Amniotic stem cell (primary cell): ENCODE results near the gene SCRN1.
A peak's percentile ranks its signal among the peaks of the same experiment; 100 is the strongest.

Source experiments
- DNase-seq: peaks from one replicate; lab custom pipeline; 2025; lab: John Stamatoyannopoulos, UW

SCRN1 gene, protein sequence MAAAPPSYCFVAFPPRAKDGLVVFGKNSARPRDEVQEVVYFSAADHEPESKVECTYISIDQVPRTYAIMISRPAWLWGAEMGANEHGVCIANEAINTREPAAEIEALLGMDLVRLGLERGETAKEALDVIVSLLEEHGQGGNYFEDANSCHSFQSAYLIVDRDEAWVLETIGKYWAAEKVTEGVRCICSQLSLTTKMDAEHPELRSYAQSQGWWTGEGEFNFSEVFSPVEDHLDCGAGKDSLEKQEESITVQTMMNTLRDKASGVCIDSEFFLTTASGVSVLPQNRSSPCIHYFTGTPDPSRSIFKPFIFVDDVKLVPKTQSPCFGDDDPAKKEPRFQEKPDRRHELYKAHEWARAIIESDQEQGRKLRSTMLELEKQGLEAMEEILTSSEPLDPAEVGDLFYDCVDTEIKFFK

GRCh38 chr7:29989257-29989995 lies at the start of gene SCRN1:
TSS of gene SCRN1 (minus strand) at chr7:29989801. CDS start at chr7:29969067, 20,734 bp downstream.
- no peak for DNase-seq

GRCh38 chr7:30038196-30038980 lies 48.8 kb upstream of the SCRN1 start:
- no peak for DNase-seq

DNA sequence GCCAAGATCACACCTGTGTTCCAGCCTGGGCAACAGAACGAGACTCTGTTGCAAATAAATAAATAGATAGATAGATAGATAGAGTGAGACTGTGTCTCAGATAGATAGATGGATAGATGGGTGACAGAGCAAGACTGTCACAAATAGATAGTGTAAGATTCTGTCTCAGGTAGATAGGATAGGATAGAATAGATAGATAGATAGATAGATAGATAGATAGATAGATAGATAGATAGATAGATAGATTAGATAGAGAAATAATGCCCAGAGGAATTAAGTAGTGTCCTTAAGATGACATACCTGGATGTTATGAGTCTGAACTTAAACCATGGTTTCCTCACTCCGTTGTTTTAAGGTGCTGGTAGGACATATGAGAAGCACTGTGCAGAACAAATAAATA lies 46.6 kb upstream of the SCRN1 start:
- no peak for DNase-seq

DNA sequence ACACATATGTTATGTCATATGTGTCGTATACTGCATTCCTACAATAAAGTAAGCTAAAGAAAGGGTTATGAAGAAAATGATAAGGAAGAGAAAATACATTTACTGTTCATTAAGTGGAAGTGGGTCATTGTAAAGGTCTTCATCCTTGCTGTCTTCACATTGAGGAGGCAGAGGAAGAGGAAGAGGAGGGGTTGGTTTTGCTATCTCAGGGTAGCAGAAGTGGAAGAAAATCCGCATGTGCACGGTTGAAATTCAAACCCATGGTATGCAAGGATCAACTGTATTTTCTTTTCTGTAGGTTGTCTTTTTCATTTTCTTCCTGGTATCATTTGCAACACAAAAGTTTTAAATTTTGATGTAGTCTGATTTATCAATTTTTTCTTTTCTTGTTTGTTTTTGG lies 44.9 kb upstream of the SCRN1 start:
- DNase-seq, result no peak

DNA sequence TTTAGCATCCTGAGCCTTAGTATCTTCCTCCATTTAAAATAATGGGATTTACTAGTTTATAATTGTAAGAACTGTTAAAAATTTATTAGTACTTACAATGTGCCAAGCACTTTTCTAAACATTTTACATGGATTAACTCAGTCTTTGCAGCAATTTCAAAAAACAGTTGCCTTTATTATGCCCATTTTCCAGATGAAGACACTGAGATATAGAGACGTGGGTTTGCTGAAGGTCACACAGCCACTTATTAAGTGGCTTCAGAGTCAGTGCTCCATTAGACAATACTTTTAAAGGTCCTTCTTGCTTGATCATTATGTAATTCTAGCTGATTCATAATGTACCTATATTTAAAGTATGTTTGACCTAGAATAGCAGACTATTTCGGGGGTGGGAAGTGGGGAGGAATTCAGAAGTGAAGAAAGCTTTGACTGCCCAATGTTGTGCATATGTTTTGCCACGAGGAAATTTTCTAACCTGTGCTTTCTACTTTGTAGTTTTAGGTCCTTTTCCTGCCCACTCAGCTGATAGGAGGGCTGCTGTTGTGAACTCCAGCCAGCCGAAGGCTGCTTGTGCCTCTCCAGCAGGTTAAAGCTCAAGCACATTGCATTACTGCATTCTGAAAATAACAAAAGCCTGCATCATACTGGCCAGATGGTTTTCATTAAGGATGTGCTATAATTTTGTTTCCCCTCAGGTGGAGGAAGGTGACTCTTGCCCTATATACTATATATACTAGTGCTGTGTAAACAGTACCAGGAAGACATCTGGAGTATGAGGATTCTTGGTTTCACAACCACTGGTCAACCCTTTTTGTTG lies 42.9 kb upstream of the SCRN1 start:
- DNase-seq, result peak; percentile 31

GRCh38 chr7:30029696-30030095 lies 40.1 kb upstream of the SCRN1 start:
- no peak for DNase-seq

GRCh38 chr7:30028749-30029635 lies 39.4 kb upstream of the SCRN1 start:
- no peak for DNase-seq

GRCh38 chr7:30028216-30028748 lies 38.7 kb upstream of the SCRN1 start, which contains the start of gene PLEKHA8:
TSS of gene PLEKHA8 (plus strand) at chr7:30028412. CDS start at chr7:30028763, 351 bp downstream.
- peak; percentile 79 for DNase-seq

DNA sequence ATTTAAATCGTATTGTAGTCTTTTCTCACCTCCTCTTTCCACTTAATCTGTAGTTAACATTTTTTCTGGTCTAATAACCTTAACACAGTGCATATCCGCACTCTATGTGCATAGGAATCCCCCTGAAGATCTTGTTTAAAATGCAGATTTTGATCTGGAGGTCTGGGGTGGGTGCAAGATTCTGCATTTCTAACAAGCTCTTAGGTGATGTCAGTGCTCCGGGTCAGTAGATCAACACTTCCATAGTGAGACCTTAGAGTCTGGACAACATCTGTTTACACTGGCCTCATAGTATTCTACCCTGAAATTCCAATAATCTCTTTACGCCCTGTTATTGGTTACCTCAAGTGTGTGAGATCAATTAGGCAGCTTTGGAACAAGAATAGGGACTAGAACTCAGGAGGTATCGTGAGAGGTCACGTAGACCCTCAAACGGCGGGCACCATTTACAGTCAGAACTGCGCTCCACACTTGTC lies 38.2 kb upstream of the SCRN1 start:
- DNase-seq, result no peak

- no peak for DNase-seq
These were observed 37.5 kb upstream of the SCRN1 start for GRCh38 chr7:30027065-30027456.

- peak; percentile 96 for DNase-seq
These were observed 36.8 kb upstream of the SCRN1 start, which contains the start of gene FKBP14 for GRCh38 chr7:30026229-30027064. TSS of gene FKBP14 (minus strand) at chr7:30026702. CDS start at chr7:30026508, 194 bp downstream.

DNA sequence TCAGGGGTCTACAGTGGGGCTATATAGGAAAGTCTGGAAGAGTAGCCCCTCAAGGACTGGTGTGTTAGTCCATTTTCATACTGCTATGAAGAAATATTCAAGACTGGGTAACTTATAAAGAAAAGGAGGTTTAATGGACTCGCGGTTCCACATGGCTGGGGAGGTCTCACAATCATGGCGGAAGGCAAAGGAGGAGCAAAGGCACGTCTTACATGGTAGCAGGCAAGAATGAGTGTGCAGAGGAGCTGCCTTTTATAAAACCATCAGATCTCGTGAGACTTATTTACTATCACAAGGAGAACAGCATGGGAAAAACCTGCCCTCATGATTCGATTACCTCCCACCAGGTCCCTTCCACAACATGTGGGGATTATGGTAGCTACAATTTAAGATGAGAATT lies 33.9 kb upstream of the SCRN1 start:
- DNase-seq, result no peak

- DNase-seq, result no peak
These were observed 33.4 kb upstream of the SCRN1 start for GRCh38 chr7:30022991-30023390.

DNA sequence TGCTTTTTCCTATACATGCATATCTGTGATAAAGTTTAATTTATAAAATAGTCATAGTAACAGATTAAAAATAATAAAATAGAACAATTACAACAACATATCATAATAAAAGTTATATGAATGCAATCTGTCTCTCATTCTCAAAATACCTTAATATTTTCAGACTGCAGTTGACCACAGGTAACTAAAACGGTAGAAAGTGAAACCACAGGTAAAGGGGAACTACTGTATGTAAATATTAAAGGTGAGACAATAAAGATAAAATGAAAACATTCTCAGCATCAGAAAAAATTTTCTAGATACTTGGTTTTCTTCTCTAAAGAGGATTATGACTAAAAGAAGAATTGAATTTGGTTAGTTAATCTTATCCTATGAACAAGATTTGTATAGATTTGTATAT lies 30.9 kb upstream of the SCRN1 start:
- DNase-seq, result no peak

DNA sequence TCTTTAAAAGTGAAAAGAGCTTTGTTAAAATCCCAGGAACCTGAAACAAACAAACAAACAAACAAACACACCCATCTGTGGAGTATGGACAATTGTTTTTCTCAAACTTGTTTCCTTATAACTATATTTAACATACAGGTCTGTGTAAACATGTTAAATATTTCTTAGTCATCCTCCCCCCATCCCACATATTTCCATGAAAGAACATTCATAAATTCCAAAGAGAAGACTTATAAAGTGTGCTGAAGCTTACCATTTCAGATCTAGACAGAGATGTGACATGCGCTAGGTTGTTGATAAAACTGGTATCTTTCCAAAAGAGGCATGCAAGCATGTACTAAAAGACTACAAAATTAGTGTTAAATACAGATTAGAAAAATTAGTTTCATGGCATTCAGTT lies 30.4 kb upstream of the SCRN1 start:
- DNase-seq, result no peak

- DNase-seq, result no peak
These were observed 29.8 kb upstream of the SCRN1 start for GRCh38 chr7:30019387-30019786.

- DNase-seq, result no peak
These were observed 28.9 kb upstream of the SCRN1 start for GRCh38 chr7:30018451-30018850.

DNA sequence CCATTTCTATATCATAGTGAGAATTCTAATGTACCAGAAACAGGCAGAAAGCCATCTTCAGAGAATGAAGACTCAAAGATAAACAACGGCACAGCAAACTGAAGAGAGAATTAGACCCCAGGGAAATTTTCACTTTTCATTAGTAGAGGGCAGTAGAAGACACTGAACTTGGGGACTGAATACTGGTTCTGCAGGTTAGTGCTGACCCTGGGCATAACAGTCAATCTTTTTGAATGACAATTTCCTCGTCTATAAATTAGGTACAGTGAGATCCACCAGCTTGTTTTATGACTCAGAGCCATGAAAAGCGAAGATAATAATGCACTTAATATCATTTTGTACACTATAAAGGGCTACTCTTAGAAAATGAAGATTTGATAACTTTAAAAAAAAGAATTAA lies 23.2 kb upstream of the SCRN1 start:
- no peak for DNase-seq

DNA sequence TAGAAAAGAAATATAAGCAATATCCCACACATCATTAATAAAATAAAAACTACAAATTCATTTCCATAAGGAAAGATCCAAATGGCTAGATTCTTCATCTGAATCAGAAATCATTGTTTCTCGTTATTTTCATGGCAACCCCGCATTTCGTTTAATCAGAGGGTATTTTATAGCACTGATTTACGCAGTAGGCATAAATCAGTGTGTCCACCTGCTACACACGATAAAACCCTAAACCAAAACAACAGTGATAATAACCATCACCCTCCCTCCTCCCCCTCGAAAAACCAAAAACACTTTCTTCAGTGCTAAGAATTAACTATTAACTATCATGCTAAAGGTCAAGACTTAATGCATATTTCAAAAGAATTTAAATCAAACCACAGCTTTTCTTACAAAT lies 20.4 kb upstream of the SCRN1 start:
- DNase-seq, result no peak
